SK-N-SH treated with all-trans-retinoic acid at 6 μM for 48 hours (cell line): Measurements from ENCODE around the gene ACP2.

Experiments used
- ATAC-seq: fragments of 200-7000 bp; cut with Tn5 transposase; 3 replicates; pipeline ENCODE4 v1.9.1; 2020; ENCODE audit warnings: mild to moderate bottlenecking, moderate library complexity
- ARNTL ChIP-seq: fragments of 450-650 bp; formaldehyde crosslinking; IDR thresholded peaks from 2 replicates; pipeline ENCODE4 v1.5.0; 2020; ENCODE audit warnings: low read depth, mild to moderate bottlenecking, moderate library complexity, borderline replicate concordance
- BACH2 ChIP-seq: fragments of 250-450 bp; sonication (Bioruptor Pico); IDR thresholded peaks from 2 replicates; pipeline ENCODE4 v1.9.0; 2021; ENCODE audit warnings: mild to moderate bottlenecking, borderline replicate concordance
- CSDC2 ChIP-seq: fragments of 250-450 bp; sonication (Bioruptor Pico); IDR thresholded peaks from 2 replicates; pipeline ENCODE4 v1.5.0; 2020; ENCODE audit warnings: mild to moderate bottlenecking, moderate library complexity
- CSRNP3 ChIP-seq: fragments of 250-450 bp; sonication (Bioruptor Pico); IDR thresholded peaks from 2 replicates; pipeline ENCODE4 v1.5.1; 2021; ENCODE audit warnings: mild to moderate bottlenecking, moderate library complexity
- ESRRG ChIP-seq: fragments of 250-450 bp; sonication (Bioruptor Pico); IDR thresholded peaks from 2 replicates; pipeline ENCODE4 v1.6.1; 2021; ENCODE audit warnings: mild to moderate bottlenecking
- GLIS3 ChIP-seq: fragments of 250-450 bp; sonication (Bioruptor Pico); IDR thresholded peaks from 2 replicates; pipeline ENCODE4 v1.5.0; 2020; ENCODE audit warnings: mild to moderate bottlenecking, moderate library complexity
- ISL1 ChIP-seq: fragments of 250-450 bp; sonication (Bioruptor Pico); IDR thresholded peaks from 2 replicates; pipeline ENCODE4 v2.1.2; 2022; ENCODE audit warnings: mild to moderate bottlenecking, moderate library complexity
- OSR1 ChIP-seq: fragments of 250-450 bp; sonication (Bioruptor Pico); IDR thresholded peaks from 2 replicates; pipeline ENCODE4 v1.8.0; 2022; ENCODE audit warnings: moderate library complexity, mild to moderate bottlenecking, inconsistent platforms
- PATZ1 ChIP-seq: fragments of 250-450 bp; sonication (Bioruptor Pico); IDR thresholded peaks from 2 replicates; pipeline ENCODE4 v1.8.0; 2020; ENCODE audit warnings: mild to moderate bottlenecking, moderate library complexity, borderline replicate concordance
- RARB ChIP-seq: fragments of 250-450 bp; sonication (Bioruptor Pico); IDR thresholded peaks from 2 replicates; pipeline ENCODE4 v1.8.0; 2021; ENCODE audit warnings: mild to moderate bottlenecking, moderate library complexity
- TCF4 ChIP-seq: fragments of 250-450 bp; sonication (Bioruptor Pico); IDR thresholded peaks from 2 replicates; pipeline ENCODE4 v1.8.0; 2021; ENCODE audit warnings: mild to moderate bottlenecking, moderate library complexity, borderline replicate concordance
- TOX ChIP-seq: fragments of 250-450 bp; sonication (Bioruptor Pico); IDR thresholded peaks from 2 replicates; pipeline ENCODE4 v1.8.0; 2021; ENCODE audit warnings: mild to moderate bottlenecking, moderate library complexity, borderline replicate concordance
- TSHZ2 ChIP-seq: fragments of 250-450 bp; sonication (Bioruptor Pico); IDR thresholded peaks from 2 replicates; pipeline ENCODE4 v1.5.0; 2020; ENCODE audit warnings: mild to moderate bottlenecking, moderate library complexity
- ZC3H10 ChIP-seq: fragments of 250-450 bp; sonication (Bioruptor Pico); IDR thresholded peaks from 2 replicates; pipeline ENCODE4 v1.5.1; 2021; ENCODE audit warnings: mild to moderate bottlenecking, moderate library complexity
- ZFP3 ChIP-seq: fragments of 250-450 bp; sonication (Bioruptor Pico); IDR thresholded peaks from 2 replicates; pipeline ENCODE4 v1.5.0; 2020; ENCODE audit warnings: mild to moderate bottlenecking, moderate library complexity
- ZFP30 ChIP-seq: fragments of 450-650 bp; formaldehyde crosslinking; IDR thresholded peaks from 2 replicates; pipeline ENCODE4 v1.5.0; 2022; ENCODE audit warnings: mild to moderate bottlenecking, moderate library complexity
- ZNF565 ChIP-seq: fragments of 450-650 bp; formaldehyde crosslinking; conservative IDR thresholded peaks from 2 replicates; pipeline ENCODE4 v1.5.0; 2020; ENCODE audit warnings: low read depth, mild to moderate bottlenecking, moderate library complexity
- ZNF70 ChIP-seq: fragments of 450-650 bp; formaldehyde crosslinking; IDR thresholded peaks from 2 replicates; pipeline ENCODE4 v1.5.0; 2020; ENCODE audit warnings: mild to moderate bottlenecking, moderate library complexity
- TF ChIP-seq, protein P1 (sequence below): fragments of 250-450 bp; sonication (Bioruptor Pico); IDR thresholded peaks from 2 replicates; pipeline ENCODE4 v1.8.0; 2021; ENCODE audit warnings: low read depth, mild to moderate bottlenecking, moderate library complexity, borderline replicate concordance
- TF ChIP-seq, protein P2 (sequence below): fragments of 250-450 bp; sonication (Bioruptor Pico); IDR thresholded peaks from 2 replicates; pipeline ENCODE4 v1.5.1; 2020; ENCODE audit warnings: low read depth, mild to moderate bottlenecking, moderate library complexity

ACP2 gene

GRCh38 chr11:47239852-47240251 is 8.8 kb downstream of the ACP2 start:
- TF ChIP-seq TCF4 (CRISPR knock-in tag) = no peak
- TF ChIP-seq GLIS3 (CRISPR knock-in tag) = no peak
- TF ChIP-seq ZNF70 = no peak
- TF ChIP-seq, protein P1, sequence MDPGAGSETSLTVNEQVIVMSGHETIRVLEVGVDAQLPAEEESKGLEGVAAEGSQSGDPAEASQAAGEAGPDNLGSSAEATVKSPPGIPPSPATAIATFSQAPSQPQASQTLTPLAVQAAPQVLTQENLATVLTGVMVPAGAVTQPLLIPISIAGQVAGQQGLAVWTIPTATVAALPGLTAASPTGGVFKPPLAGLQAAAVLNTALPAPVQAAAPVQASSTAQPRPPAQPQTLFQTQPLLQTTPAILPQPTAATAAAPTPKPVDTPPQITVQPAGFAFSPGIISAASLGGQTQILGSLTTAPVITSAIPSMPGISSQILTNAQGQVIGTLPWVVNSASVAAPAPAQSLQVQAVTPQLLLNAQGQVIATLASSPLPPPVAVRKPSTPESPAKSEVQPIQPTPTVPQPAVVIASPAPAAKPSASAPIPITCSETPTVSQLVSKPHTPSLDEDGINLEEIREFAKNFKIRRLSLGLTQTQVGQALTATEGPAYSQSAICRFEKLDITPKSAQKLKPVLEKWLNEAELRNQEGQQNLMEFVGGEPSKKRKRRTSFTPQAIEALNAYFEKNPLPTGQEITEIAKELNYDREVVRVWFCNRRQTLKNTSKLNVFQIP = no peak
- TF ChIP-seq, all 23 proteins: peak for 0
- no peak for ATAC-seq

GRCh38 chr11:47236482-47236881 is 12.1 kb downstream of the ACP2 start:
- peak; percentile 14; the same call in 1 of the 3 replicates for ATAC-seq
- TF ChIP-seq ZC3H10 = no peak
- TF ChIP-seq ESRRG (CRISPR knock-in tag) = no peak
- TF ChIP-seq, protein P2, sequence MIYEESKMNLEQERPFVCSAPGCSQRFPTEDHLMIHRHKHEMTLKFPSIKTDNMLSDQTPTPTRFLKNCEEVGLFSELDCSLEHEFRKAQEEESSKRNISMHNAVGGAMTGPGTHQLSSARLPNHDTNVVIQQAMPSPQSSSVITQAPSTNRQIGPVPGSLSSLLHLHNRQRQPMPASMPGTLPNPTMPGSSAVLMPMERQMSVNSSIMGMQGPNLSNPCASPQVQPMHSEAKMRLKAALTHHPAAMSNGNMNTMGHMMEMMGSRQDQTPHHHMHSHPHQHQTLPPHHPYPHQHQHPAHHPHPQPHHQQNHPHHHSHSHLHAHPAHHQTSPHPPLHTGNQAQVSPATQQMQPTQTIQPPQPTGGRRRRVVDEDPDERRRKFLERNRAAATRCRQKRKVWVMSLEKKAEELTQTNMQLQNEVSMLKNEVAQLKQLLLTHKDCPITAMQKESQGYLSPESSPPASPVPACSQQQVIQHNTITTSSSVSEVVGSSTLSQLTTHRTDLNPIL = no peak
- TF ChIP-seq CSRNP3 (CRISPR knock-in tag) = no peak
- no peak for TF ChIP-seq OSR1 (CRISPR knock-in tag)
- no peak for TF ChIP-seq ZFP3 (CRISPR knock-in tag)
- no peak for TF ChIP-seq GLIS3 (CRISPR knock-in tag)
- TF ChIP-seq TSHZ2 (CRISPR knock-in tag) = no peak
- TF ChIP-seq ARNTL (CRISPR knock-in tag) = no peak
- TF ChIP-seq ZNF565 = no peak
- no peak for TF ChIP-seq ZFP30 (CRISPR knock-in tag)
- TF ChIP-seq TCF4 (CRISPR knock-in tag) = no peak
- TF ChIP-seq TOX (CRISPR knock-in tag) = no peak

DNA sequence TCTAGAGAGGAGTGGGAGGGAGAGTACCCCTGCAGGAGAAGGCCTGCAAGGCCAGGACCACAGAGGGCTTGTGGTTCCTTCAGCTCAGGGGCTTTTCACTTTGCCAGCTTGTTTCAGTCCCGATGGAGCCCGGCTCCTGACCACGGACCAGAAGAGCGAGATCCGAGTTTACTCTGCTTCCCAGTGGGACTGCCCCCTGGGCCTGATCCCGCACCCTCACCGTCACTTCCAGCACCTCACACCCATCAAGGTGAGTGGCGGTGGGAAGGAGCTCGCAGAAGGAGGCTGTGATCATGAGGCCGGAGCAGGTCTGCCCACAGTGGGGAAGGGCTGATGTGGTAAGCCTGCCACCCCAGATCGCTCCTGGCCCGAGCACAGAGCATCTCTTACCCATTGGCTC is 13.5 kb downstream of the ACP2 start:
- ATAC-seq = no peak
- TF ChIP-seq PATZ1 (CRISPR knock-in tag) (no peak), TCF4 (CRISPR knock-in tag) (no peak), BACH2 (CRISPR knock-in tag) (no peak), OSR1 (CRISPR knock-in tag) (no peak), ISL1 (CRISPR knock-in tag) (no peak), CSRNP3 (CRISPR knock-in tag) (no peak), TSHZ2 (CRISPR knock-in tag) (no peak), RARB (CRISPR knock-in tag) (no peak), ZFP3 (CRISPR knock-in tag) (no peak), CSDC2 (CRISPR knock-in tag) (no peak), GLIS3 (CRISPR knock-in tag) (no peak)
- TF ChIP-seq, protein P2 = no peak
